Measurements from ENCODE around the gene TIAL1. TPM values are rescaled to one million over a fixed set of nuclear protein-coding genes. Genes with fewer than 3 reads are reported as not detected.

Gene TIAL1
- total and polyA plus RNA-seq, 4 donors = 44.0 to 149 (median 65.4) TPM

DNA sequence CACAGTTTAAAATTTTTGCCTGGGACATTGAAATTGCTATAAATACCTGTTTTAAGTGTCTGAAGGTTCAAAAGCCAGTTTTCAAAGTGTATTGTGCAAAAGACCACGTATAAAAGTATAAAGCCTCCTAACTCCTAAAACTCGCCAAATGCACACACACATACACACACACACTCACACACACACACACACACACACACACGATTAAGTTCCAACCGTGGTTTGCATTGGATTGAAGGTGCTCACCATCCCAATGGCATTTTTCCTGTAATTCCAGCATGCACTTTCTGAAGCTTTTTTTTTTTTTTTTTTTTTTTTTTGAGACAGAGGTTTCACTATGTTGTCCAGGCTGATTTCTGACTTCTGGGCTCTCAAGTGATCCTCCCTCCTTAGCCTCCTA, 51.5 kb downstream of the TIAL1 start:
- no peak overlapping the region for H3K27ac ChIP-seq (ENCODE audit: low read depth in 1 of 2, low read length in 1 of 2)
- no peak overlapping the region for H3K4me3 ChIP-seq
- TF ChIP-seq, protein P1, sequence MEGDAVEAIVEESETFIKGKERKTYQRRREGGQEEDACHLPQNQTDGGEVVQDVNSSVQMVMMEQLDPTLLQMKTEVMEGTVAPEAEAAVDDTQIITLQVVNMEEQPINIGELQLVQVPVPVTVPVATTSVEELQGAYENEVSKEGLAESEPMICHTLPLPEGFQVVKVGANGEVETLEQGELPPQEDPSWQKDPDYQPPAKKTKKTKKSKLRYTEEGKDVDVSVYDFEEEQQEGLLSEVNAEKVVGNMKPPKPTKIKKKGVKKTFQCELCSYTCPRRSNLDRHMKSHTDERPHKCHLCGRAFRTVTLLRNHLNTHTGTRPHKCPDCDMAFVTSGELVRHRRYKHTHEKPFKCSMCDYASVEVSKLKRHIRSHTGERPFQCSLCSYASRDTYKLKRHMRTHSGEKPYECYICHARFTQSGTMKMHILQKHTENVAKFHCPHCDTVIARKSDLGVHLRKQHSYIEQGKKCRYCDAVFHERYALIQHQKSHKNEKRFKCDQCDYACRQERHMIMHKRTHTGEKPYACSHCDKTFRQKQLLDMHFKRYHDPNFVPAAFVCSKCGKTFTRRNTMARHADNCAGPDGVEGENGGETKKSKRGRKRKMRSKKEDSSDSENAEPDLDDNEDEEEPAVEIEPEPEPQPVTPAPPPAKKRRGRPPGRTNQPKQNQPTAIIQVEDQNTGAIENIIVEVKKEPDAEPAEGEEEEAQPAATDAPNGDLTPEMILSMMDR (IDR thresholded peaks at IDR 0.05; ENCODE audit: control extremely low read depth, extremely low read depth) = no peak
- 47 to 68% methylated on average over 4 of the region's 4 CpGs for WGBS, 2 donors
- H3K4me1 ChIP-seq (ENCODE audit: control insufficient read depth in 5 of 5, insufficient read depth in 5 of 5, low read length in 5 of 5) = peaks cover 0 to 16% (median 0%) of the 10 kb centered on the region in 5 donors
- H3K27me3 ChIP-seq (ENCODE audit: control insufficient read depth in 3 of 3, insufficient read depth in 3 of 3, low read length in 2 of 3) = peaks cover 0 to 33% (median 12%) of the 10 kb centered on the region in 3 donors
- H3K9me3 ChIP-seq (ENCODE audit: control insufficient read depth in 4 of 4, insufficient read depth in 3 of 4, low read length in 3 of 4) = no peaks in the 10 kb centered on the region
- no peak overlapping the region for H3K9ac ChIP-seq (ENCODE audit: insufficient read depth in 1 of 2, low read length in 2 of 2)
- no peak for ATAC-seq (ENCODE audit: insufficient read depth, low FRiP score)
- no peak for DNase-seq
- H3K36me3 ChIP-seq (ENCODE audit: control insufficient read depth in 4 of 4, insufficient read depth in 4 of 4, low read length in 4 of 4) = no peaks in the 10 kb centered on the region

DNA sequence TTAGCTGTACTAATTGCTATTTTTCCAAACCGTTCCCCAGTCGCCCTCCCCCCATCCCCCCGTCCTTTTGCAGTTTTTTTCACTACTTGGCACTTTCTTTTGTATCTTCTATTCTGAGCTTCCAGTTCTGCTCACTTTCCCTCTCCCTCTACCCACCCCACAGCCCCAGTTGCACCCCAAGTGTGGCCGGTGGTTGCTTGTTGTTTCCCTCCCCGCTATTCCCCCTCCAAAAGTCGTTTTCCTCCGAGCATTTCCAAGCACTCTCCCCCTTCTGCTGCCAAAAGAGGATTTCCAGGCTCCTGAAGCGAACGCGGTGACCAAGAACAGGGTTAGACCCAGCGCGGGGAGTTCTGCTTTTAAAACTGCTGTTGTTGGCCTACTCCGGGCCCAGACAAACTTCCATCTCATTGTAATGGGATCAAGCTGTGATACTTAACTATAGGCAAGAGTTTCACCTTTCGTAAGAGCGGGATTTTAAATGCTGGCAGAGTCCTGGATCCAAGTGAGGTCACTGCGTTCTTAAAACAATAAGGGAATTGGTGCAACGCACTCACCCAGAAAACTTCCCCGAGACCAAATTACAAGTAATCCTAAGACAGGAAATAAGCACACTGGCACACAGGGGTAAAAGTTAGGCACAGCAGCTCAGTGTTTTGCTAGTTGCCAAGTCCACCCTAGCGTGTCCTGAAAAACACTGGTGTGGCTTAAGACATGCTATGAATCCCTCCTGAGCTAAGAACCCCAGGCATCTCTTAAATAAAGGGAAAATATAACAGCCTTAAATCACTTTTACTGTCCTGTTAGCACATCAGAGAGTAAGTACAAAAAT, 52.7 kb downstream of the TIAL1 start:
- no peak overlapping the region for H3K4me3 ChIP-seq
- no peak overlapping the region for H3K9ac ChIP-seq (ENCODE audit: insufficient read depth in 1 of 2, low read length in 2 of 2)
- TF ChIP-seq, protein P1 (IDR thresholded peaks at IDR 0.05; ENCODE audit: control extremely low read depth, extremely low read depth) = no peak
- no peaks in the 10 kb centered on the region for H3K9me3 ChIP-seq (ENCODE audit: control insufficient read depth in 4 of 4, insufficient read depth in 3 of 4, low read length in 3 of 4)
- DNase-seq = no peak
- H3K36me3 ChIP-seq (ENCODE audit: control insufficient read depth in 4 of 4, insufficient read depth in 4 of 4, low read length in 4 of 4) = no peaks in the 10 kb centered on the region
- 62 to 69% methylated on average over 19 of the region's 19 CpGs for WGBS, 2 donors
- H3K4me1 ChIP-seq (ENCODE audit: control insufficient read depth in 5 of 5, insufficient read depth in 5 of 5, low read length in 5 of 5) = peaks cover 0 to 16% (median 0%) of the 10 kb centered on the region in 5 donors
- H3K27ac ChIP-seq (ENCODE audit: low read depth in 1 of 2, low read length in 1 of 2) = no peak overlapping the region
- no peak for ATAC-seq (ENCODE audit: insufficient read depth, low FRiP score)
- peaks cover 0 to 37% (median 12%) of the 10 kb centered on the region in 3 donors for H3K27me3 ChIP-seq (ENCODE audit: control insufficient read depth in 3 of 3, insufficient read depth in 3 of 3, low read length in 2 of 3)

DNA sequence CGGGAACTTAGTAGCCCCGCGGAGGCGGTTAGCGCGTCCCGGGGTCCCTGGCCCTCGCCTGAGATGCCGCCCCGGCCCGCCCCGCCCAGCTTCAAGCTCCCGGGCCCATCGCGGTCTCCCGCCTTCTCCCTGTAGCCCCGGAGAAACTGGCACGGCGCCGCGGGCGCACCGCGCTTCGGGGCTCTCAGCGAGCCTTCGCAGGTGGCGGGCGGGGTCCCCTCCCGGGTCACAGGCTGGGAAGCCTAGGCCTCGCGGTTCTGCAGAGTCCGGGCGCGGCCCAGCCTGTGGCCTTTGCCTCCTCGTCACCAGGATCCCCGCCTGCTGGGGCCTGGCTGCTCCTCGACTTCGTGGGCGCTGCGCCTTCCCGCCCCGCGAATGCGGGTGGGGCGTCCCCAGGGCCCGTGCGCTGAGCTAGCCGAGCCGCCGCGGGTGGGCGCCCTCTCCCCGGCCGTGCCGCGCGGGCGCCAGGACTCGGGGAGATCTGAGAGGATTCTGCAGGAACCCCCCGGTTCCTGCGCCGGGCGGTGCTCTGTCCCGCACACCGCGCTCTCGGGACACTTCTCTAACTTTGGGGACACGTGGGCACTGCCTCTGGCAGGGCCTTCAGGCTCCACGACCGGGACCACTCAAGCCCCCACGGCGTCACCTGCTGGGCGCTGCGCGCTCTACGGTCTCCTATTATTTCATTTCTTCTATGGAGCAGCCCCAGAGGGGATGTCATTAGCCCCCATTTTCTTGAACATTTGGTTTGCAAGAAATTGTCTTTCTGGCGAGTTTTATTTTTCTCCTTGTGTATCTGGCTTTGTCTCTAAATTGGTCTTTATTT, 53.6 kb downstream of the TIAL1 start:
- TF ChIP-seq, protein P1 (IDR thresholded peaks at IDR 0.05; ENCODE audit: control extremely low read depth, extremely low read depth) = no peak
- no peak overlapping the region for H3K27ac ChIP-seq (ENCODE audit: low read depth in 1 of 2, low read length in 1 of 2)
- 1% methylated on average over 48 to 78 of the region's 78 CpGs for WGBS, 2 donors

More for the DNA sequence above, 53.6 kb downstream of the TIAL1 start:
- Histone ChIP-seq H3K36me3 (ENCODE audit: control insufficient read depth in 4 of 4, insufficient read depth in 4 of 4, low read length in 4 of 4) (no peaks in the 10 kb centered on the region), H3K9me3 (ENCODE audit: control insufficient read depth in 4 of 4, insufficient read depth in 3 of 4, low read length in 3 of 4) (no peaks in the 10 kb centered on the region), H3K27me3 (ENCODE audit: control insufficient read depth in 3 of 3, insufficient read depth in 3 of 3, low read length in 2 of 3) (peaks cover 0 to 37% (median 12%) of the 10 kb centered on the region in 3 donors), H3K4me3 (peak overlapping the region; percentile 36), H3K9ac (ENCODE audit: insufficient read depth in 1 of 2, low read length in 2 of 2) (no peak overlapping the region), H3K4me1 (ENCODE audit: control insufficient read depth in 5 of 5, insufficient read depth in 5 of 5, low read length in 5 of 5) (peaks cover 0 to 16% (median 0%) of the 10 kb centered on the region in 5 donors)
- ATAC-seq (ENCODE audit: insufficient read depth, low FRiP score) (peak; percentile 27), DNase-seq (peak; percentile 52 to 60 (median 54))
